Measurements from ENCODE around the gene ITGA11. TPM values are rescaled to one million over a fixed set of nuclear protein-coding genes. Genes with fewer than 3 reads are reported as not detected.

The ITGA11 gene
- total RNA-seq, 4 donors from 2014 or later = 0.48 to 10.6 (median 2.6) TPM

- no peak for DNase-seq (ENCODE audit: low spot score)
- no peak for TF ChIP-seq CTCF (IDR thresholded peaks at IDR 0.05)
- peak; percentile 16 for ATAC-seq (ENCODE audit: low FRiP score)
Observed at GRCh38 chr15:68407886-68408881, 23.8 kb downstream of the ITGA11 start.

DNA sequence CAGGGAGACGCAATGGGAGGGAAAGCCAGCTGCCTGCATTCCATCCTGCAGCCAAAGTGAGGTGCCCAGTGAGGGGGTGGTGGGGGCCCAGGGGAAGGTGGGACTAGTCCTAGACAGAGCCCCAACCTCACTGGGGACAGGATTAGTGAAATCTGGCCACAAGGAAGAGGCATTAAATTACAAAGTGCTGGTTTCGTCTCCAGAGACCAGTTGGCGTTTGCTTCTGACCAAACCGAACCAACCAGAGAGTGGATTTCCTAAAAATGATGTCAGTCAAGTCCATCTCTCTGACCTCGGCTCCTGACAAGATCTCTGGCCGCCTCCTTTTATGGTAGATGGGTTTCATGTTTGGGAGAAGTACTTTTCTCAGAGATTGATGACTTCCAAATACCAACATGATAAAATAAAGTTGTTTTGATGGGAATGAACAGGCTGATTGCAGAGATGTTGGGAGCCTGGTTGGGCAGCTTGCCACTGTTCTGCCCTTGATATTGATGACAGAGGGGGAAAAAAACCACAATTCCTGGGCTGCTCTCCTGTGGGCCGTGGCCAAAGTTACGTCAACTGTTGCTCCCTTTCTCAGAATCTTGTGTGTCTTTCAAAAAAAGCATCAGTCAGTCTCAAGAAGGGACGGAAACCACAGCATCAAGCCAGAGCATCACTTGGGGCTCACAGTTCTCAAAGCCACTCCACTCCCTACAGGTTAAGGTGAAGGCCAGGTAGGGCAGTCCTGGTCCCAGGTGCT lies 24.6 kb downstream of the ITGA11 start:
- no peak for TF ChIP-seq CTCF (IDR thresholded peaks at IDR 0.05)
- ATAC-seq (ENCODE audit: low FRiP score) (peak; percentile 27), DNase-seq (ENCODE audit: low spot score) (no peak)

DNA sequence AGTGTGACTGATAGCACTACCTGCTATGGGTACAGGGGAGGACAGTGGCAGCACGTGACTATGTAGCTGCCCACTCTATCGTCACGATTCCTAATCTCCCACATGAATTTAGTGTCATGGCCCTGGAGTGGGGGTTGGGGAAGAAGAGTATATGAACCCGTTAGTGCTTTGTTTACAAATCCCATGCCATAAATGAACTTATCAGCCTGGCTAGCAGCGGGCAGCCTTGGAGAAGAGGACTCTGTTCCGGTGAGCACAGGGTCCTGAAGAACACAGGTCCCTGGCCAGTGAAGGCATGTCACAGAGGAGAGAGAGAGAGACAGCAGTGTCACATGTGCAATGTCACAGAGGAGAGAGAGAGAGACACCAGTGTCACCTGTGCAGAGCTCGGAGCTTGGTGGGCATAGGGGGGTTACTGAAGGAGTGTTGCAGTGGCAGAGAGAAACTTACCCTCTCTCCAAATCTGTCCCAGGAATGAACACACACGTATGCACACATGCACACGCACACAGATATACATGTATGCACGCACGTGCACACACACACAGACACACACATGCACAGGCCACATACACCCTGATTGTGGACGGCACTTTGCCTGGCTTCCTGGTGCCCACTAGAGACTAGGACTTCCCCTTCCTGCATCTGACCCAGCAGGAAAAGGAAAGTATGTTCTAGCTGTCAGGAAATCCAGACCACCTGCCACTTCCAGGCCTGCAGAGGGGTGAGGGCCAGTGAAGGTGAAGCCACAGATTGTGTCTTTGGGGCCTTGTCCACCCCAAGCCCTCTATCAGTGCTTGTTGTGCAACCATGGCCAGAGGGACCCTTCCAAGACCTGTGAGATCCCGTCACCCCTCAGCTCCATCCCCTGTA lies 26.3 kb downstream of the ITGA11 start:
- ATAC-seq (ENCODE audit: low FRiP score) (no peak), DNase-seq (ENCODE audit: low spot score) (no peak)
- TF ChIP-seq CTCF (IDR thresholded peaks at IDR 0.05) = no peak

DNA sequence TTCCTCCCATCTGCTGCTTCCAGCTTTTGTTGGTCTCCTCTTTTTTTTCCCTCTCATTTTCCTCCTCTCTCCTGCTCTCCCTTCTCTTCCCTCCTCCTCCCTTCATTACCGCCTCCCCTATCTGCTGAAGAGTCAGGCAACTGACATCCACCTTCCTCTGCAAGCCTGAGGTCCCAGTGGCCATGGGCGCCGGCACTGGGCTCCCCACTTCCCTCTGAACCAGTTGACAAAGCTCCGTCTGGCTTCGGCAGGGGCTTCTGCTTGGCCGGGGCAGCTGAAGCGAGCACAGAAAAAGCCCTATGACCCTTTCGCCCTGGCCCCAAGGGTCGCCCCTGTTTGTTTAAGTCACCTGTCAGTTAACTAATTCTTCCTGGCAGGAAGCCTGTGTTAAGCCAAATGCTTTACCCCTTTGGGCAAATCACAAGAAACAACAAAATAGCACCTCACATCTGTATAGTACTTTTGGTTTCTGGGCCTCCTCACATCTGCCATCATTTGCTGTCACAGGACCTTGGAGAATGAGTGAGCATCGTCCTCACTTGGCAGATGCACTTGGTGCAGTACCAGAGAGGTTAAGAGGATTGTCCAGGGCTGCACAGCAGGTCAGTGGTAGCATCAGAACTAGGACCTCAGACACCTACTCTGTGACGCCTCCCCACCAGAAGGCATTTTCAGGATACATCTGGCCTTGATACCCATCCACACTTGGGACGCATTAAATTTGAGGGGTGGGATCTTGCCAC lies 27.7 kb downstream of the ITGA11 start:
- TF ChIP-seq CTCF (IDR thresholded peaks at IDR 0.05) = no peak
- no peak for ATAC-seq (ENCODE audit: low FRiP score)
- DNase-seq (ENCODE audit: low spot score) = no peak

DNA sequence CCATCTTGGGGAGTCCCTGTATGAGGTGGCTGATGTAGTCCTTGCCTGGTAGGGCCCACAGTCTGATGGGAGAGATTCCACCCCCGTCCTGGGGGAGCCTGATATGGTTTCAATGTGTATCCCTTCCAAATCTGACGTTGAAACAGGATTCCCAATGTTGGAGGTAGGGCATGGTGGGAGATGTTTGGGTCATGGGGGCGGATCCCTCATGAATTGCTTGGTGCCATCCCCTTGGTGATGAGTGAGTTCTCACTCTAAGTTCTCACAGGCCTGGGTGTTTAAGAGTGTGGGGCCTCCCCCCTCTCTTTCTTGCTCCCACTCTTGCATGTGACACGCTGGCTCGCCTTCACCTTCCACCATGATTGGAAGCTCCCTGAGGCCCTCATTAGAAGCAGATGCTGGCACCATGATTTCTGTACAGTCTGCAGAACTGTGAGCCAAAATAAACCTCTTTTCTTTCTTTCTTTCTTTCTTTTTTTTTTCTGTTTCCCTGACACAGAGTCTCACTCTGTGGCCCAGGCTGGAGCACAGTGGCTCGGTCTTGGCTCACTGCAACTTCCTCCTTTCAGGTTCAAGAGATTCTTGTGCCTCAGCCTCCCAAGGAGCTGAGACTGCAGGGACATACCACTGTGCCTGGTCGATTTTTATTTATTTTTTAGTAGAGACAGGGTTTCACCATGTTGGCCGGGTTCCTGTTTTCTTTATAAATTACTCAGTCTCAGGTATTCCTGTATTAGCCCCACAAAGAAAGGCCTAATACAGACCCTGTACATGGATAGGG lies 28.6 kb downstream of the ITGA11 start:
- no peak for ATAC-seq (ENCODE audit: low FRiP score)
- no peak for DNase-seq (ENCODE audit: low spot score)

More for the DNA sequence above, 28.6 kb downstream of the ITGA11 start:
- TF ChIP-seq CTCF (IDR thresholded peaks at IDR 0.05) = no peak

All from omental fat pad (tissue), 4 donors.